ENCODE data around the gene DOCK3.

GRCh38 chr3:51361746-51362145 lies 687.0 kb downstream of the DOCK3 start:
- TF ChIP-seq POLR2AphosphoS5 (IDR thresholded peaks at IDR 0.05) = no peak
- no peak for TF ChIP-seq POLR2A (IDR thresholded peaks at IDR 0.05)
- TF ChIP-seq, protein P1, sequence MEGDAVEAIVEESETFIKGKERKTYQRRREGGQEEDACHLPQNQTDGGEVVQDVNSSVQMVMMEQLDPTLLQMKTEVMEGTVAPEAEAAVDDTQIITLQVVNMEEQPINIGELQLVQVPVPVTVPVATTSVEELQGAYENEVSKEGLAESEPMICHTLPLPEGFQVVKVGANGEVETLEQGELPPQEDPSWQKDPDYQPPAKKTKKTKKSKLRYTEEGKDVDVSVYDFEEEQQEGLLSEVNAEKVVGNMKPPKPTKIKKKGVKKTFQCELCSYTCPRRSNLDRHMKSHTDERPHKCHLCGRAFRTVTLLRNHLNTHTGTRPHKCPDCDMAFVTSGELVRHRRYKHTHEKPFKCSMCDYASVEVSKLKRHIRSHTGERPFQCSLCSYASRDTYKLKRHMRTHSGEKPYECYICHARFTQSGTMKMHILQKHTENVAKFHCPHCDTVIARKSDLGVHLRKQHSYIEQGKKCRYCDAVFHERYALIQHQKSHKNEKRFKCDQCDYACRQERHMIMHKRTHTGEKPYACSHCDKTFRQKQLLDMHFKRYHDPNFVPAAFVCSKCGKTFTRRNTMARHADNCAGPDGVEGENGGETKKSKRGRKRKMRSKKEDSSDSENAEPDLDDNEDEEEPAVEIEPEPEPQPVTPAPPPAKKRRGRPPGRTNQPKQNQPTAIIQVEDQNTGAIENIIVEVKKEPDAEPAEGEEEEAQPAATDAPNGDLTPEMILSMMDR (IDR thresholded peaks at IDR 0.05 in 8 of 11, conservative IDR thresholded peaks at IDR 0.05 in 3 of 11) = no peak

Data from spleen (tissue), 7 donors.